ENCODE data around the gene CAPZB.

The CAPZB gene

DNA sequence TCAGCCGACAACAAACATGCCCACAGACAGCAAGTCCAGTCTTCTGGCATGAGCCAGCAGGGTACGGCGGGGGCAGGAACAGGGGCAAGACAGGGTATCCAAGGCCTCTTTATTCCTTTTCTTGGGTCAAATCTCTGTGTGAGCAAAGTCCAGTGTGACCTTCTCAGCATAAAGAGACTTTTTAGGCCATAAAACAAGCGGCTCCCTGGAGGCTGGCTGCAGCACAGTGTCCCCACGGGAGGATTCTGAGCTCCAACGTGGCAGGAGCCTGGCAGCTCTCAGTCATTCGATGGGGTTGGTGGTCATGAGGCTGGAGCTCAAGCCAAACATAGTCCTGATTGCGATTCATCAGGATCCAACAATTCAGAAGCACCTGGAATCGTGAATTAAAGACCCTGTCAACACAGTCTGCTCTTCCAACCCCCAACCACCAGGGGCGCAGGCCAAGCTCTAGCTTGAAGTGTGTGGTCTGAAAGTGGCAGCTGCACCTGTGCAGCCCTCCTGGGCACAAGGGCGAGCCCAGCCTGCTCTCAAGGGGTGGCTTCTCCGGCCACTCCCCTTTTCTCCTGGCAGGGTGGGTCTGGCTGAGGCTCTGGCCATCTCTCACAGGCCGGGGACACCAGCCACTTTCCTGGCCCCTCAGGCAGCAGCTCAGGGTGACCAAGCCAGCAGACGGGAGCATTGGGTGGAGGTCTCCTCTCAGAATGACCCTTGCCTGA is 111.1 kb downstream of the CAPZB start:
- TF ChIP-seq FOXP2 (optimal IDR thresholded peaks at IDR 0.05; ENCODE audit: borderline replicate concordance, extremely low read depth, extremely low read length, insufficient read depth) = no peak
- no peak for TF ChIP-seq TAF1 (IDR thresholded peaks at IDR 0.05; ENCODE audit: borderline replicate concordance, insufficient read depth, low read length)
- no peak for TF ChIP-seq POLR2AphosphoS5 (IDR thresholded peaks at IDR 0.05; ENCODE audit: low read depth, low read length)
- no peak for TF ChIP-seq SIN3A (IDR thresholded peaks at IDR 0.05; ENCODE audit: borderline replicate concordance, insufficient read depth, low read length)
- TF ChIP-seq, protein P1, sequence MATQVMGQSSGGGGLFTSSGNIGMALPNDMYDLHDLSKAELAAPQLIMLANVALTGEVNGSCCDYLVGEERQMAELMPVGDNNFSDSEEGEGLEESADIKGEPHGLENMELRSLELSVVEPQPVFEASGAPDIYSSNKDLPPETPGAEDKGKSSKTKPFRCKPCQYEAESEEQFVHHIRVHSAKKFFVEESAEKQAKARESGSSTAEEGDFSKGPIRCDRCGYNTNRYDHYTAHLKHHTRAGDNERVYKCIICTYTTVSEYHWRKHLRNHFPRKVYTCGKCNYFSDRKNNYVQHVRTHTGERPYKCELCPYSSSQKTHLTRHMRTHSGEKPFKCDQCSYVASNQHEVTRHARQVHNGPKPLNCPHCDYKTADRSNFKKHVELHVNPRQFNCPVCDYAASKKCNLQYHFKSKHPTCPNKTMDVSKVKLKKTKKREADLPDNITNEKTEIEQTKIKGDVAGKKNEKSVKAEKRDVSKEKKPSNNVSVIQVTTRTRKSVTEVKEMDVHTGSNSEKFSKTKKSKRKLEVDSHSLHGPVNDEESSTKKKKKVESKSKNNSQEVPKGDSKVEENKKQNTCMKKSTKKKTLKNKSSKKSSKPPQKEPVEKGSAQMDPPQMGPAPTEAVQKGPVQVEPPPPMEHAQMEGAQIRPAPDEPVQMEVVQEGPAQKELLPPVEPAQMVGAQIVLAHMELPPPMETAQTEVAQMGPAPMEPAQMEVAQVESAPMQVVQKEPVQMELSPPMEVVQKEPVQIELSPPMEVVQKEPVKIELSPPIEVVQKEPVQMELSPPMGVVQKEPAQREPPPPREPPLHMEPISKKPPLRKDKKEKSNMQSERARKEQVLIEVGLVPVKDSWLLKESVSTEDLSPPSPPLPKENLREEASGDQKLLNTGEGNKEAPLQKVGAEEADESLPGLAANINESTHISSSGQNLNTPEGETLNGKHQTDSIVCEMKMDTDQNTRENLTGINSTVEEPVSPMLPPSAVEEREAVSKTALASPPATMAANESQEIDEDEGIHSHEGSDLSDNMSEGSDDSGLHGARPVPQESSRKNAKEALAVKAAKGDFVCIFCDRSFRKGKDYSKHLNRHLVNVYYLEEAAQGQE (IDR thresholded peaks at IDR 0.05; ENCODE audit: insufficient read depth in 1 of 2, low read depth in 2 of 2, low read length in 2 of 2) = no peak

DNA sequence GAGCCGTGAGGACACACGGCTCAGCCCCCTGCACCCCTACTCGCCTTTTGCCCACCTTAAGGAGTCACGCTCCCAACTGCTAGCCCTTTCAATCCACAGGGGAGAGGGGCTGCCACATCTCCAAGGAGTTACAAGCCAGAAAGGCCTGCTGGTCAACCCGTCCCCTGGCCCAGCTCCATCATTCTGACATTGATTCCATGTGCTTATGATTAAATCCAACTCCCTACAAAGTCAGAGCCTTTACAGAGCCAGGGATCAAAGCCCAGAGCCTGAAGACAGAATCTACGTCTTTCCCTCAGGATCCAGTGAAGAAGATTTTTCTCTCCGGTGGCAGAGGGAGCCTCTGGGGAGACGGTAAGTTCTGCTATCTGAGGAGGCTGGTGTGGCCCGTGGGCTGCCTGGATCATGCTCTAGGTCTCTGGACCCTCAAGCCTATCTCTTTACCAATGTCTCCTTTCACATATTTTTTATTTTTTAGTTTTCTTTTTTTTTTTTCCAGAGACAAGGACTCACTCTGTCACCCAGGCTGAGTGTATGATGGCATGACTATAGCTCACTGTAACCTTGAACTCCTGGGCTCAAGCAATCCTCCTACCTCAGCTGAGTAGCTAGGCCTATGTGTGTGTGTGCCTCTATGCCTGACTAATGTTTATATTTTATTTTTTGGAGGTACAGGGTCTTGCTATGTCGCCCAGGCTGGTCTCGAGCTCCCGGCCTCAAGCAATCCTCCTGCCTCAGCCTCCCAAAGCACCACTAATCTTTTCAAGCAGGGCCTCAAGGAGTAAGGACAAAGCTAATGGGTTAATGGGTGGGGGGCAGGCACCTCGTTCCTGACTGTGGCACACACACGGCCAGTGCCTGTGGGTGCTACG is 111.9 kb downstream of the CAPZB start:
- TF ChIP-seq SIN3A (IDR thresholded peaks at IDR 0.05; ENCODE audit: borderline replicate concordance, insufficient read depth, low read length) = no peak
- TF ChIP-seq FOXP2 (optimal IDR thresholded peaks at IDR 0.05; ENCODE audit: borderline replicate concordance, extremely low read depth, extremely low read length, insufficient read depth) = no peak
- TF ChIP-seq, protein P1 (IDR thresholded peaks at IDR 0.05; ENCODE audit: insufficient read depth in 1 of 2, low read depth in 2 of 2, low read length in 2 of 2) = no peak
- TF ChIP-seq POLR2AphosphoS5 (IDR thresholded peaks at IDR 0.05; ENCODE audit: low read depth, low read length) = no peak
- TF ChIP-seq TAF1 (IDR thresholded peaks at IDR 0.05; ENCODE audit: borderline replicate concordance, insufficient read depth, low read length) = no peak

DNA sequence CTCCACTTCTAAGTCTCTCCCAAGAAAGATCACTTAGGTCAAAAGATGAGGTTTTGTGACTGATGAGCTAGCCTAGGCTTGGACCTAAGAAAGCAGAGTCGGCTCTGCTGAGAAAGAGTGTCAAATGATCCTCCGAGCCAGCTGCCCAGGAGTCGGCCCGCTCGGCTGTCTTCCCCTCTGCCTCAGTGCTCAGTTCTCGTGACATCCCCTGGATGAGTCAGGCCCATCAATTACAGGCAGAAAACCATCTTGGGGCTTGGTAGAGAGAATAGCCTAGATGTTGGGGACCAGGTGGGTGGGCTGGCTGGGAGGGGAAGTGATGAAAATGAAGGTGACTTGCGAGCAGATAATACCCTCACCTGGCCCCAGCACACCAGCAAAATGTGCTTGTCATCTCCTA is 112.7 kb downstream of the CAPZB start:
- no peak for TF ChIP-seq FOXP2 (optimal IDR thresholded peaks at IDR 0.05; ENCODE audit: borderline replicate concordance, extremely low read depth, extremely low read length, insufficient read depth)
- TF ChIP-seq, protein P1 (IDR thresholded peaks at IDR 0.05; ENCODE audit: insufficient read depth in 1 of 2, low read depth in 2 of 2, low read length in 2 of 2) = no peak
- TF ChIP-seq POLR2AphosphoS5 (IDR thresholded peaks at IDR 0.05; ENCODE audit: low read depth, low read length) = no peak
- TF ChIP-seq TAF1 (IDR thresholded peaks at IDR 0.05; ENCODE audit: borderline replicate concordance, insufficient read depth, low read length) = no peak

DNA sequence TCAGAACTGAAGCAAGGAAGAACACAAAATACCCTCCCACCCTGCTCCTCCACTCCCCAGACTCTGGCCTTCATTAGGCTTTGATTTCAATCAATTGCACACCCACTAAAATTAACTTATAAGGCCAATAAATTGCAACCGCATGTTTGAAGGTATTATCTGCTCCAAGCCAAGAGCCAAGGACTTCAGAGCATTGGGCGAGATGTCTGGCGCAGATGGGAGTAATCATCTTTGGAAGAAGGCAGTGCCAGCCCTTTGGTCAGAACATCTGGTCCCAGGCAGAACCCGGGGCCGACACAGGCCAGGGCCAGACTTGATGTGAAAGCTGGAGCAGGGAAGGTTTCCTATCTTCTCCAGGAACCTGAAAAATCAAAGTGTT is 113.2 kb downstream of the CAPZB start:
- TF ChIP-seq, protein P1 (IDR thresholded peaks at IDR 0.05; ENCODE audit: insufficient read depth in 1 of 2, low read depth in 2 of 2, low read length in 2 of 2) = no peak
- TF ChIP-seq TAF1 (IDR thresholded peaks at IDR 0.05; ENCODE audit: borderline replicate concordance, insufficient read depth, low read length) (no peak), SIN3A (IDR thresholded peaks at IDR 0.05; ENCODE audit: borderline replicate concordance, insufficient read depth, low read length) (no peak), FOXP2 (optimal IDR thresholded peaks at IDR 0.05; ENCODE audit: borderline replicate concordance, extremely low read depth, extremely low read length, insufficient read depth) (no peak), POLR2AphosphoS5 (IDR thresholded peaks at IDR 0.05; ENCODE audit: low read depth, low read length) (no peak)
